Neutrophil (primary cell): ENCODE measurements around the gene CEBPE.

ENCODE experiments used
- H3K27ac ChIP-seq: fragments of 200-600 bp; sonication (generic); 2 replicates; pipeline ENCODE4 v1.5.1; 2016; ENCODE audit warnings: mild to moderate bottlenecking, moderate library complexity
- H3K27me3 ChIP-seq: fragments of 200-600 bp; sonication (generic); 2 replicates; pipeline ENCODE4 v1.6.0; 2016; ENCODE audit warnings: mild to moderate bottlenecking
- H3K36me3 ChIP-seq: fragments of 200-600 bp; sonication (generic); 2 replicates; pipeline ENCODE4 v1.5.1; 2017
- H3K4me1 ChIP-seq, 2 experiments: fragments of 200-600 bp in 1 of 2; sonication (generic) in 1 of 2; 1 replicate in 1 of 2; 2 replicates in 1 of 2; pipeline versions ENCODE4 v1.5.1 to v1.6.1; 2013 to 2016; ENCODE audit warnings: low read depth in 1 of 2, low read length in 1 of 2, mild to moderate bottlenecking in 1 of 2, moderate library complexity in 1 of 2; ENCODE audit not compliant: control insufficient read depth in 1 of 2, insufficient read depth in 1 of 2
- H3K4me3 ChIP-seq, 2 experiments: fragments of 200-600 bp in 1 of 2; sonication (generic) in 1 of 2; 1 replicate in 1 of 2; 2 replicates in 1 of 2; pipeline ENCODE4 v1.5.1; 2013 to 2016; ENCODE audit warnings: low read depth in 1 of 2, low read length in 1 of 2, mild to moderate bottlenecking in 1 of 2, moderate library complexity in 1 of 2
- H3K9me3 ChIP-seq: fragments of 200-600 bp; sonication (generic); 2 replicates; pipeline ENCODE4 v1.5.1; 2016
- TF ChIP-seq, protein P1 (sequence below): fragments of 200-600 bp; sonication (generic); IDR thresholded peaks from 2 replicates; pipeline ENCODE4 v1.5.1; 2016; ENCODE audit warnings: antibody characterized with exemption

Gene CEBPE

GRCh38 chr14:23115039-23115731, 3.9 kb downstream of the CEBPE start:
- peak overlapping the region; percentile 90 for H3K27ac ChIP-seq
- no peaks in the 10 kb centered on the region for H3K9me3 ChIP-seq
- H3K27me3 ChIP-seq: no peaks in the 10 kb centered on the region
- H3K4me1 ChIP-seq: peaks cover 98 to 100% of the 10 kb centered on the region in 2 experiments
- TF ChIP-seq, protein P1, sequence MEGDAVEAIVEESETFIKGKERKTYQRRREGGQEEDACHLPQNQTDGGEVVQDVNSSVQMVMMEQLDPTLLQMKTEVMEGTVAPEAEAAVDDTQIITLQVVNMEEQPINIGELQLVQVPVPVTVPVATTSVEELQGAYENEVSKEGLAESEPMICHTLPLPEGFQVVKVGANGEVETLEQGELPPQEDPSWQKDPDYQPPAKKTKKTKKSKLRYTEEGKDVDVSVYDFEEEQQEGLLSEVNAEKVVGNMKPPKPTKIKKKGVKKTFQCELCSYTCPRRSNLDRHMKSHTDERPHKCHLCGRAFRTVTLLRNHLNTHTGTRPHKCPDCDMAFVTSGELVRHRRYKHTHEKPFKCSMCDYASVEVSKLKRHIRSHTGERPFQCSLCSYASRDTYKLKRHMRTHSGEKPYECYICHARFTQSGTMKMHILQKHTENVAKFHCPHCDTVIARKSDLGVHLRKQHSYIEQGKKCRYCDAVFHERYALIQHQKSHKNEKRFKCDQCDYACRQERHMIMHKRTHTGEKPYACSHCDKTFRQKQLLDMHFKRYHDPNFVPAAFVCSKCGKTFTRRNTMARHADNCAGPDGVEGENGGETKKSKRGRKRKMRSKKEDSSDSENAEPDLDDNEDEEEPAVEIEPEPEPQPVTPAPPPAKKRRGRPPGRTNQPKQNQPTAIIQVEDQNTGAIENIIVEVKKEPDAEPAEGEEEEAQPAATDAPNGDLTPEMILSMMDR: no peak
- peak overlapping the region; percentile 16 to 17 for H3K4me3 ChIP-seq
- no peaks in the 10 kb centered on the region for H3K36me3 ChIP-seq

- Histone ChIP-seq H3K9me3 (no peaks in the 10 kb centered on the region), H3K4me1 (peaks cover 94 to 100% of the 10 kb centered on the region in 2 experiments), H3K4me3 (peak overlapping the region; percentile 16 to 17), H3K27me3 (no peaks in the 10 kb centered on the region), H3K36me3 (no peaks in the 10 kb centered on the region), H3K27ac (peak overlapping the region; percentile 90)
- TF ChIP-seq, protein P1: no peak
Measured at GRCh38 chr14:23114669-23115038, 4.4 kb downstream of the CEBPE start.

DNA sequence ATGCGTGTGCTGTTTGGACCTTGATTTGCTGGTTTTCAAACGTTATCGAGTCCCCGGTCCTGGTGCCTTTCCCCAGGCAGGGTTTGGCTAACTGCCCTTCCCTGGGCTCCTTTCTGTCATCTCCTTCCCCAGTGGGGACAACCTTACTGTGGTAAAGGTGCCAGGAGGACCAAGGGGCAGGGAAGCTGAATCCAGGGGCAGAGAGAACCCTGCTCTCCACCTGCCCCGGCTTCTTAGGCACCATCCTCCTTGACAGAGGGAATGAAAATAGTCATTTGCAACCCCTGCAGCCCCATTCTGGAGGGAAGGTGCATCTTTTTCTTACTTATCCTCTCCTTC, 5.0 kb downstream of the CEBPE start:
- no peaks in the 10 kb centered on the region for H3K27me3 ChIP-seq
- peak overlapping the region; percentile 16 to 24 for H3K4me3 ChIP-seq
- no peaks in the 10 kb centered on the region for H3K9me3 ChIP-seq
- H3K27ac ChIP-seq: peak overlapping the region; percentile 90
- H3K36me3 ChIP-seq: no peaks in the 10 kb centered on the region
- peaks cover 92 to 96% of the 10 kb centered on the region in 2 experiments for H3K4me1 ChIP-seq
- TF ChIP-seq, protein P1: no peak

GRCh38 chr14:23113431-23114119, 5.5 kb downstream of the CEBPE start:
- H3K27ac ChIP-seq: peak overlapping the region; percentile 90
- H3K9me3 ChIP-seq: no peaks in the 10 kb centered on the region
- no peaks in the 10 kb centered on the region for H3K36me3 ChIP-seq
- TF ChIP-seq, protein P1: no peak
- no peaks in the 10 kb centered on the region for H3K27me3 ChIP-seq
- H3K4me3 ChIP-seq: peak overlapping the region; percentile 18 to 24
- H3K4me1 ChIP-seq: peaks cover 89 to 91% of the 10 kb centered on the region in 2 experiments

GRCh38 chr14:23112359-23113178, 6.5 kb downstream of the CEBPE start:
- TF ChIP-seq, protein P1: no peak
- Histone ChIP-seq H3K4me3 (peak overlapping the region; percentile 1 to 18), H3K27ac (peak overlapping the region; percentile 90), H3K36me3 (no peaks in the 10 kb centered on the region), H3K9me3 (no peaks in the 10 kb centered on the region), H3K27me3 (no peaks in the 10 kb centered on the region), H3K4me1 (peaks cover 79 to 81% of the 10 kb centered on the region in 2 experiments)
